ENCODE data around the gene TTLL11. TPM values are rescaled to one million over a fixed set of nuclear protein-coding genes. Genes with fewer than 3 reads are reported as not detected.

TTLL11 gene
- total RNA-seq, 1 donor from 2014 or later = 6.9 TPM

DNA sequence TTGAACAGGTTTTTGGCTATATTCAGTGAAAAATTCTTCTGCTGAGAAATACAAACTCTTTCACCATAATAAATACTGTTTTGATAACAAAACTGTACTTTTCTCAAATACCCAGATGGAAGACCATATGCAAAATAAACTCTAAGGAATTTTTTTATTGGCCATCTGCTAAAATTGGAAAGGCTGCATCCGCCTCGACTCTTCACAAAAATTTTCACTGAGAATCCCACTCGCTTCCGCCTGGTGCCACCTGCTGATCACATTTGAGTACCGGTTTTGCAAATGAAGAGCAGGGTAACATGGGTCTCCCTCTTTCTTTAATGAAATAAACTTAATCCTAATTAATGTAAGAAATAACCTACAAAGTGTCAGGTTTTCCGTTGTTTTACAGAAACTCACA lies 76.4 kb downstream of the TTLL11 start:
- no peaks in the 10 kb centered on the region for H3K79me2 ChIP-seq (ENCODE audit: insufficient read depth, low read length)
- H3K27ac ChIP-seq (ENCODE audit: low read depth, low read length) = no peak overlapping the region
- Mint-ChIP-seq H3K4me1 (ENCODE audit: low read depth, unreplicated experiment) (no peaks in the 10 kb centered on the region), H3K27ac (ENCODE audit: unreplicated experiment) (no peak overlapping the region), H3K4me3 (ENCODE audit: unreplicated experiment) (no peak overlapping the region), H3K36me3 (ENCODE audit: low read depth, unreplicated experiment) (peaks cover 2% of the 10 kb centered on the region), H3K27me3 (ENCODE audit: low read depth, unreplicated experiment) (peaks cover 4% of the 10 kb centered on the region), H3K9me3 (ENCODE audit: unreplicated experiment) (no peaks in the 10 kb centered on the region)
- H3K4me3 ChIP-seq (ENCODE audit: insufficient read depth, low read depth, low read length) = no peak overlapping the region
- no peaks in the 10 kb centered on the region for H3K4me1 ChIP-seq (ENCODE audit: insufficient read depth, low read length)
- TF ChIP-seq, protein P1, sequence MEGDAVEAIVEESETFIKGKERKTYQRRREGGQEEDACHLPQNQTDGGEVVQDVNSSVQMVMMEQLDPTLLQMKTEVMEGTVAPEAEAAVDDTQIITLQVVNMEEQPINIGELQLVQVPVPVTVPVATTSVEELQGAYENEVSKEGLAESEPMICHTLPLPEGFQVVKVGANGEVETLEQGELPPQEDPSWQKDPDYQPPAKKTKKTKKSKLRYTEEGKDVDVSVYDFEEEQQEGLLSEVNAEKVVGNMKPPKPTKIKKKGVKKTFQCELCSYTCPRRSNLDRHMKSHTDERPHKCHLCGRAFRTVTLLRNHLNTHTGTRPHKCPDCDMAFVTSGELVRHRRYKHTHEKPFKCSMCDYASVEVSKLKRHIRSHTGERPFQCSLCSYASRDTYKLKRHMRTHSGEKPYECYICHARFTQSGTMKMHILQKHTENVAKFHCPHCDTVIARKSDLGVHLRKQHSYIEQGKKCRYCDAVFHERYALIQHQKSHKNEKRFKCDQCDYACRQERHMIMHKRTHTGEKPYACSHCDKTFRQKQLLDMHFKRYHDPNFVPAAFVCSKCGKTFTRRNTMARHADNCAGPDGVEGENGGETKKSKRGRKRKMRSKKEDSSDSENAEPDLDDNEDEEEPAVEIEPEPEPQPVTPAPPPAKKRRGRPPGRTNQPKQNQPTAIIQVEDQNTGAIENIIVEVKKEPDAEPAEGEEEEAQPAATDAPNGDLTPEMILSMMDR (IDR thresholded peaks at IDR 0.05; ENCODE audit: insufficient read depth, low read depth, low read length) = no peak
- FAIRE-seq = no peak
- H4K20me1 ChIP-seq (ENCODE audit: insufficient read depth, low read length) = no peaks in the 10 kb centered on the region
- DNase-seq (ENCODE audit: low read depth) = no peak
- H3K9ac ChIP-seq (ENCODE audit: low read length) = no peak overlapping the region
- H3K27me3 ChIP-seq (ENCODE audit: insufficient read depth, low read length) = no peaks in the 10 kb centered on the region
- H3K9me3 ChIP-seq (ENCODE audit: insufficient read depth, low read depth, low read length) = no peaks in the 10 kb centered on the region
- H2AFZ ChIP-seq (ENCODE audit: low read depth, low read length) = no peak overlapping the region
- no peak overlapping the region for H3K4me2 ChIP-seq (ENCODE audit: low read length)
- H3K36me3 ChIP-seq (ENCODE audit: insufficient read depth, low read length) = no peaks in the 10 kb centered on the region

DNA sequence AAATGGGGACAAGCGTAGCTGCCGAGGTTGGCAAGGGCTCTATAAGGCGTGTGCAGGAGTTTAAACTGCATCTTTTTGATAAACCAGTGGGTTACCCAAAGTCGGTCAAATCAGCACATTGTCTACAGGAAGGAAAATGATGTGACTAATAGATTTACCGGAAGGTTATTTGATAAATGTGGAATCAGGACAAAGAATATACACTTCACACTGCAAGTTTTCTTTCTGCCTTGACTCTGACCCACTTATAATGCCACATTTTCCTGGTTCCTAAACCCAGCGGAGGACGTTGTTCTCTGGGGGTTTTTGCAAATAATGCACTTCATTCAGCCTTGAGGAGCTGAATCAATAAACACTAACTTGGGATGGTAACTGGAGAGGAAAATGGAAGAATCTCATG lies 76.8 kb downstream of the TTLL11 start:
- Histone ChIP-seq H3K9me3 (ENCODE audit: insufficient read depth, low read depth, low read length) (no peaks in the 10 kb centered on the region), H3K36me3 (ENCODE audit: insufficient read depth, low read length) (no peaks in the 10 kb centered on the region), H3K27ac (ENCODE audit: low read depth, low read length) (no peak overlapping the region), H3K4me3 (ENCODE audit: insufficient read depth, low read depth, low read length) (no peak overlapping the region), H3K79me2 (ENCODE audit: insufficient read depth, low read length) (no peaks in the 10 kb centered on the region), H3K4me1 (ENCODE audit: insufficient read depth, low read length) (no peaks in the 10 kb centered on the region), H3K9ac (ENCODE audit: low read length) (no peak overlapping the region), H4K20me1 (ENCODE audit: insufficient read depth, low read length) (no peaks in the 10 kb centered on the region), H3K27me3 (ENCODE audit: insufficient read depth, low read length) (no peaks in the 10 kb centered on the region), H3K4me2 (ENCODE audit: low read length) (no peak overlapping the region), H2AFZ (ENCODE audit: low read depth, low read length) (no peak overlapping the region)
- no peak overlapping the region for H3K4me3 Mint-ChIP-seq (ENCODE audit: unreplicated experiment)
- TF ChIP-seq, protein P1 (IDR thresholded peaks at IDR 0.05; ENCODE audit: insufficient read depth, low read depth, low read length) = no peak
- no peak for TF ChIP-seq EZH2 (IDR thresholded peaks at IDR 0.05; ENCODE audit: insufficient read depth, low read length)
- DNase-seq (ENCODE audit: low read depth) (no peak), FAIRE-seq (no peak)
- no peak overlapping the region for H3K27ac Mint-ChIP-seq (ENCODE audit: unreplicated experiment)
- H3K9me3 Mint-ChIP-seq (ENCODE audit: unreplicated experiment) = no peaks in the 10 kb centered on the region
- H3K27me3 Mint-ChIP-seq (ENCODE audit: low read depth, unreplicated experiment) = peaks cover 4% of the 10 kb centered on the region
- no peaks in the 10 kb centered on the region for H3K4me1 Mint-ChIP-seq (ENCODE audit: low read depth, unreplicated experiment)
- H3K36me3 Mint-ChIP-seq (ENCODE audit: low read depth, unreplicated experiment) = peaks cover 2% of the 10 kb centered on the region

DNA sequence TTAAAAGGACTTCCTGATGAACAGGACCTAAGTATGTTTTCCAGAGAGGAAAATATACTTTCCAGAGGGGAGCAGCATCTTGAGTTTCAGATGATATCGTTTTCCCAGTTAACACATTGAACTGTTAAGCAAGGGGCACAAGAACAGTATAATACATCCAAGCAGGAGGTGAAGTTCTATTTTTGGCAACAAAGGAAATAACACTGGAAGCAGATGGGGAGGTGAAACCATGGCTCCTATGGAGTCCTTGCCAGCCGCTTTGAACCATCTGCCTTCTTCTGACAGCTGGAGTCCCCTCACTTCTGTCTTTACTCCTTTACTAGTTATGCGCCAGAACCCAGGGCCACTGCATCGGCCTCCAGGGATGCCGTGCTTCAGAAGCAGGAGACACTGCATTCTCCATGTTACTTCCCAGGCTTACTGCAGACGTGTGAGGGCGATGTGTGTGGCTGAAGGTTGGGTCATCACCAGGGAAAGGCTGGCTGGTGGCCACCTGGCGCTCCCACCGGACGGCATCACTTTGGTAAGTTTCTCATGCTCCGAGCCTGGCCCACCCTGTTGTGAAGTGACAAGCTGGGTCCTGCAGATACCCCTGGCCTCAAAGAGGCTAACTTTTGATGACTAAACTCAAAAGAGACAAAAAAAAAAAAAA lies 77.8 kb downstream of the TTLL11 start:
- Histone ChIP-seq H2AFZ (ENCODE audit: low read depth, low read length) (no peak overlapping the region), H3K27me3 (ENCODE audit: insufficient read depth, low read length) (no peaks in the 10 kb centered on the region), H3K9me3 (ENCODE audit: insufficient read depth, low read depth, low read length) (no peaks in the 10 kb centered on the region), H3K79me2 (ENCODE audit: insufficient read depth, low read length) (no peaks in the 10 kb centered on the region), H3K9ac (ENCODE audit: low read length) (no peak overlapping the region), H4K20me1 (ENCODE audit: insufficient read depth, low read length) (no peaks in the 10 kb centered on the region), H3K4me2 (ENCODE audit: low read length) (no peak overlapping the region), H3K27ac (ENCODE audit: low read depth, low read length) (no peak overlapping the region), H3K4me1 (ENCODE audit: insufficient read depth, low read length) (no peaks in the 10 kb centered on the region), H3K36me3 (ENCODE audit: insufficient read depth, low read length) (no peaks in the 10 kb centered on the region), H3K4me3 (ENCODE audit: insufficient read depth, low read depth, low read length) (no peak overlapping the region)
- Mint-ChIP-seq H3K27me3 (ENCODE audit: low read depth, unreplicated experiment) (peaks cover 2% of the 10 kb centered on the region), H3K27ac (ENCODE audit: unreplicated experiment) (no peak overlapping the region), H3K9me3 (ENCODE audit: unreplicated experiment) (no peaks in the 10 kb centered on the region), H3K4me1 (ENCODE audit: low read depth, unreplicated experiment) (no peaks in the 10 kb centered on the region), H3K4me3 (ENCODE audit: unreplicated experiment) (no peak overlapping the region), H3K36me3 (ENCODE audit: low read depth, unreplicated experiment) (peaks cover 2% of the 10 kb centered on the region)
- DNase-seq (ENCODE audit: low read depth) (no peak), FAIRE-seq (no peak)
- no peak for TF ChIP-seq EZH2 (IDR thresholded peaks at IDR 0.05; ENCODE audit: insufficient read depth, low read length)
